Adrenal gland (tissue), 12 donors: ENCODE measurements around the gene IMMP2L. TPM values are rescaled to one million over a fixed set of nuclear protein-coding genes. Genes with fewer than 3 reads are reported as not detected.

Source experiments
- DNase-seq, 7 donors: peaks; one replicate each; pipeline ENCODE4 v3.0.0-alpha.2; 2019 to 2020
- H3K27ac ChIP-seq, 5 donors: fragments of 200-600 bp; sonication (generic) in 4 of 5; 1 replicate in 3 of 5; 2 replicates in 2 of 5; pipeline versions ENCODE4 v1.5.1 to v1.8.0; 2016 to 2020; ENCODE audit warnings: mild to moderate bottlenecking in 1 of 5
- H3K27me3 ChIP-seq: fragments of 200-600 bp; 2 replicates; pipeline ENCODE4 v1.8.0; 2021
- H3K36me3 ChIP-seq, 2 donors: fragments of 200-600 bp; replicated peaks in 1 of 2; 1 replicate in 1 of 2; 2 replicates in 1 of 2; pipeline versions ENCODE4 v1.5.1 to v1.8.0; 2018 to 2022
- H3K4me1 ChIP-seq, 2 donors: fragments of 200-600 bp; replicated peaks in 1 of 2; 1 replicate in 1 of 2; 2 replicates in 1 of 2; pipeline versions ENCODE4 v1.5.1 to v1.8.0; 2018 to 2021
- H3K4me3 ChIP-seq, 4 donors: fragments of 200-600 bp; sonication (generic) in 3 of 4; one replicate each; pipeline ENCODE4 v1.5.1; 2016 to 2018
- H3K9me3 ChIP-seq, 3 donors: fragments of 200-600 bp; sonication (generic) in 1 of 3; replicated peaks in 1 of 3; 1 replicate in 2 of 3; 2 replicates in 1 of 3; pipeline versions ENCODE4 v1.5.1 to v1.8.0; 2016 to 2021
- CTCF ChIP-seq, 6 experiments: fragments of 450-650 bp in 4 of 6; fragments of 200-600 bp in 2 of 6; sonication (generic) in 1 of 6; IDR thresholded peaks; 1 replicate in 5 of 6; 2 replicates in 1 of 6; pipeline versions ENCODE4 v1.5.1 to v1.8.0; 2016 to 2021; ENCODE audit warnings: antibody characterized with exemption in 6 of 6, mild to moderate bottlenecking in 2 of 6, moderate library complexity in 1 of 6
- POLR2A ChIP-seq, 2 donors: fragments of 450-650 bp; IDR thresholded peaks; one replicate each; pipeline ENCODE4 v1.6.1; 2017; ENCODE audit warnings: antibody characterized with exemption in 2 of 2, mild to moderate bottlenecking in 2 of 2, moderate library complexity in 1 of 2
- WGBS, 4 donors: extraction: QIAGEN DNeasy Blood & Tissue Kit in 2 of 4; methylation state at CpG; one replicate each; pipeline versions ENCODE4 v1.1.5 to v1.1.7; 2013 to 2017; 5-methylcytosine and 5-hydroxymethylcytosine counted together
- intact Hi-C, 2 donors: fragments of 100-400 bp; cut with DNase I; formaldehyde crosslinking; loops; one replicate each; pipeline versions ENCODE4 v1.14.1 to v1.15.0; 2022 to 2023
- polyA plus RNA-seq, 3 donors: library from polyadenylated mRNA; stranded (reverse); fragments of 200-250 nt in 2 of 3; fragments of 350-450 nt in 1 of 3; fragmentation: Illumina TruSeq in 1 of 3; extraction: RNeasy Lipid Tissue Mini Kit (QIAGEN cat#74804) in 1 of 3; gene quantifications; one replicate each; pipeline ENCODE4 v1.2.3, GENCODE V29; 2013 to 2014
- total RNA-seq, 9 donors: library from RNA; depleted of rRNA in 4 of 9; stranded (reverse); fragments of >200 nt in 4 of 9; fragments of 120-200 nt in 1 of 9; fragmentation: NEBNext Ultra II Directional in 1 of 9; extraction: Animal tissue kit (Norgen Biotek cat#: 25700) in 1 of 9; gene quantifications; one replicate each; pipeline versions ENCODE4 v1.1.0 to v1.2.4, GENCODE V29; 2013 to 2023
- donor health status: healthy with polysubstance abuse.
- donor health status: Bipolar disorder and iron deficiency.
- donor health status: DM: yes; HTN: yes; CAD: no.
- donor health status: DM: no; HTN: no; CAD: no.
- donor health status: DM: no; HTN: no; CAD: no.
- donor health status: DM: yes; HTN: yes; CAD: no.

The IMMP2L gene
- total and polyA plus RNA-seq, 12 donors, result 13.4 to 34.1 (median 25.3) TPM

- 77 to 100% (median 95%) methylated on average over 2 of the region's 2 CpGs for WGBS, 4 donors
- H3K27ac ChIP-seq, result no peak overlapping the region
- DNase-seq, result no peak
- H3K36me3 ChIP-seq, result no peaks in the 10 kb centered on the region
- TF ChIP-seq POLR2A (IDR thresholded peaks at IDR 0.05) (no peak), CTCF (IDR thresholded peaks at IDR 0.05) (no peak)
- no peaks in the 10 kb centered on the region for H3K4me1 ChIP-seq
- no peaks in the 10 kb centered on the region for H3K27me3 ChIP-seq
- H3K9me3 ChIP-seq, result no peaks in the 10 kb centered on the region
- H3K4me3 ChIP-seq, result no peak overlapping the region
- intact Hi-C loops, result loop anchor here in 1 of 2 donors (5.0 kb wide), 1 partner anchor 331 kb away; no protein-coding TSS in a partner anchor
These were observed 79.2 kb downstream of the IMMP2L start for GRCh38 chr7:111483078-111483477.

GRCh38 chr7:111477462-111478225 lies 84.6 kb downstream of the IMMP2L start:
- no peak overlapping the region for H3K4me3 ChIP-seq
- 95 to 98% (median 97%) methylated on average over 4 of the region's 4 CpGs for WGBS, 4 donors
- no peaks in the 10 kb centered on the region for H3K27me3 ChIP-seq
- TF ChIP-seq CTCF (IDR thresholded peaks at IDR 0.05), result no peak
- TF ChIP-seq POLR2A (IDR thresholded peaks at IDR 0.05), result no peak
- intact Hi-C loops, result no loop called here
- no peak overlapping the region for H3K27ac ChIP-seq
- H3K4me1 ChIP-seq, result no peaks in the 10 kb centered on the region
- H3K9me3 ChIP-seq, result no peaks in the 10 kb centered on the region
- no peak for DNase-seq
- no peaks in the 10 kb centered on the region for H3K36me3 ChIP-seq

- Histone ChIP-seq H3K4me1 (no peaks in the 10 kb centered on the region), H3K27me3 (no peaks in the 10 kb centered on the region), H3K4me3 (no peak overlapping the region), H3K36me3 (no peaks in the 10 kb centered on the region), H3K9me3 (peaks cover 0 to 9% (median 0%) of the 10 kb centered on the region in 3 donors), H3K27ac (no peak overlapping the region)
- intact Hi-C loops, result no loop called here
- DNase-seq, result no peak
- TF ChIP-seq CTCF (IDR thresholded peaks at IDR 0.05), result no peak
- no peak for TF ChIP-seq POLR2A (IDR thresholded peaks at IDR 0.05)
- 83 to 97% (median 93%) methylated on average over 2 of the region's 2 CpGs for WGBS, 4 donors
These were observed 85.6 kb downstream of the IMMP2L start for GRCh38 chr7:111476586-111477293.

- intact Hi-C loops, result no loop called here
- Histone ChIP-seq H3K4me1 (no peaks in the 10 kb centered on the region), H3K27ac (no peak overlapping the region), H3K4me3 (no peak overlapping the region), H3K36me3 (no peaks in the 10 kb centered on the region), H3K27me3 (no peaks in the 10 kb centered on the region), H3K9me3 (peaks cover 0 to 12% (median 0%) of the 10 kb centered on the region in 3 donors)
- 89 to 96% (median 96%) methylated on average over 1 of the region's 1 CpG for WGBS, 4 donors
- DNase-seq, result no peak
- TF ChIP-seq POLR2A (IDR thresholded peaks at IDR 0.05), result no peak
- TF ChIP-seq CTCF (IDR thresholded peaks at IDR 0.05), result no peak
These were observed 86.3 kb downstream of the IMMP2L start for GRCh38 chr7:111475959-111476358.
